GM18873 (cell line): ENCODE results near the gene IRAK1.
A peak's percentile ranks its signal among the peaks of the same experiment; 100 is the strongest.
"Not testable (repeated sequence)": the region's sequence is repeated elsewhere in the genome, so short reads cannot be mapped to it uniquely, and the experiment has no call there.

ENCODE experiments used
- ATAC-seq: cut with Tn5 transposase; IDR thresholded peaks from one replicate; pipeline ENCODE4 v1.9.1; 2021; ENCODE audit warnings: mild to moderate bottlenecking, moderate library complexity, moderate number of reproducible peaks; ENCODE audit not compliant: unreplicated experiment, low FRiP score

The IRAK1 gene

GRCh38 chrX:154004315-154004714, 15.4 kb downstream of the IRAK1 start:
- ATAC-seq: no peak

GRCh38 chrX:154002215-154002719, 17.4 kb downstream of the IRAK1 start:
- ATAC-seq: no peak

GRCh38 chrX:154000051-154000450, 19.7 kb downstream of the IRAK1 start:
- no peak for ATAC-seq

DNA sequence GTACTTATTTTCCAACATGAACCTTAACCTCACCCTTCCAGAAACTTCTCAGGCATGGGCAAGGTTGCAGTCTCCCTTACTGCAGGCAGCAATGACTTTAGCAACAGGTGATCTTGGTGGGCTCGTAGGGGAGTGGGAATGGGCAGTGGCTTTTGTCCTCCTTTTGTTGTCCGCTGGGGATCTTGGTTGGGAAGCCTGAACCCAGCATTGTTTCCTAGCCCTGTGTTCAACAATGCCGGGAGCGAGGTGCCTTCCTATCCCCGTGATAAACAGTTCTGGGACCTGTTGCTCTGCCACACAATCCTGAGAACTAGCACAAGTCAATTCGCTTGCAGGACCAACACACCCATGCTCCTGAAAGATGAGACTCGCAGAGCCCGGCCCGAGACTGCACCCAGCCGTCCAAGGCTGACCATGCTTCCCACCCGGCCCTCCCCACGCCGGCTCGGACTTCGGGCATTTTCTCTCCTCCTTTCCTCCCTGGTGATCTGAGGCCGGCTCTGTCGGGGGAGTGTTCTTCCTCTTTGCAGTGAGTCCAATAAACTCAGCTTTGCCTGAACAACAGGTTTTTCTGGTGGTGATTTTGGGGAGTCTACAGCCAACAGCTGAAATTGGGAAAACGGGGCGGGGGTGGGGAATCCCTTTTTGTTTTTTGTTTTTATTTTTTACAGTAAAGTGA, 20.2 kb downstream of the IRAK1 start:
- no peak for ATAC-seq

GRCh38 chrX:153995504-153995903, 24.2 kb downstream of the IRAK1 start:
- ATAC-seq: no peak

DNA sequence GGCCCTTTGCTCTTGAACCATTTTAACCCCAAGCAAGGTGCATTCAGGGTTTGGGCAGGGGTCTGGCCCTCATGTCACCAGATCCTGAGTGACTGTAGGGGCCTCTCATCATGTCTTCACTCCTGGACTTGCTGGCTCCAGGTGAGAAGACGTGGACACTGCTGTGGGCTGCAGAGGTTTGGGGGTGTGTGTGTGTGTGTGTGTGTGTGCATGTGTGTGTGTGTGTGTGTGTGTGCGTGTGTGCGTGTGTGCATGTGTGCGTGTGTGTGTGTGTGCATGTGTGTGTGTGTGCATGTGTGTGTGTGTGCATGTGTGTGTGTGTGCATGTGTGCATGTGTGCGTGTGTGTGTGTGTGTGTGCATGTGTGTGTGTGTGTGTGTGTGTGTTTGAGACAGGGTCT, 25.3 kb downstream of the IRAK1 start:
- ATAC-seq: not testable (repeated sequence)

GRCh38 chrX:153993978-153994377, 25.7 kb downstream of the IRAK1 start:
- no peak for ATAC-seq

DNA sequence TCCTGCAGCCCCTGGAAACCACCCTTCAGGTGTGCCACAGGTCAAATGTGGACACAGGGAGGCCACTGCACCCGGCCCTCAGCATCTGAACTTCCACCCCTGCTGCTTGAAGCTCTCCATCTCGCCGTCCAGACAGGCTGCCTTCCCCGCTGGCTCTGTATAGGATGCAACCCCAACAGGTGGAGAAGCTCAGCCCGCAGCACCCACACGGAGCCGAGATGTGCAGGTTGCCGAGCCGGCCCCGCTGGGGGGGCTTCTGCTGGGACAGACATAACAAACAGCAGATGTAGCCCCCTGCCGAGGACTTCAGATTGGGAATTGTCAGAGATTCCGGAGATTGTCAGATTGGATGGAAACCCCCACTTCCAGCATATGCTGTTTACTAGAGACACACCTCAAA, 26.6 kb downstream of the IRAK1 start:
- no peak for ATAC-seq

DNA sequence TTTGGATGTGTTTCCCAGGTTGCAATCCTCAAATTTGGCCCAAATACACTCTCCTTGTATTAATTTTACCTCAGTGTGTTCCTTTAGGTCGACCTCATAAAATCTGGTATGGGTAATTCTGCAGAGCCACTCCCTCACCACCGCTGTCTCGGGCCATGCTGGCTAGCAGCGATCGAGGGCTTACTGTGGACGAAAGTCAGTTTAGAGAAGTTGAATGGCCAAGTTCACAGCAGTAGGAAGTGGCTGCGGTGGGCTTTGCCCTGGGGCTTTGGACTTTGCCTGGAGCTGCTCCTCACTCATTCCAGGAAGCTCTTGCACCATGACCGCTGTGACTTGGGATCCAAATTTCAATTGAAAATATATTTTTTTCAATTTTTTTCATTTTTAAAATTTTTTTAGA, 27.5 kb downstream of the IRAK1 start:
- no peak for ATAC-seq

DNA sequence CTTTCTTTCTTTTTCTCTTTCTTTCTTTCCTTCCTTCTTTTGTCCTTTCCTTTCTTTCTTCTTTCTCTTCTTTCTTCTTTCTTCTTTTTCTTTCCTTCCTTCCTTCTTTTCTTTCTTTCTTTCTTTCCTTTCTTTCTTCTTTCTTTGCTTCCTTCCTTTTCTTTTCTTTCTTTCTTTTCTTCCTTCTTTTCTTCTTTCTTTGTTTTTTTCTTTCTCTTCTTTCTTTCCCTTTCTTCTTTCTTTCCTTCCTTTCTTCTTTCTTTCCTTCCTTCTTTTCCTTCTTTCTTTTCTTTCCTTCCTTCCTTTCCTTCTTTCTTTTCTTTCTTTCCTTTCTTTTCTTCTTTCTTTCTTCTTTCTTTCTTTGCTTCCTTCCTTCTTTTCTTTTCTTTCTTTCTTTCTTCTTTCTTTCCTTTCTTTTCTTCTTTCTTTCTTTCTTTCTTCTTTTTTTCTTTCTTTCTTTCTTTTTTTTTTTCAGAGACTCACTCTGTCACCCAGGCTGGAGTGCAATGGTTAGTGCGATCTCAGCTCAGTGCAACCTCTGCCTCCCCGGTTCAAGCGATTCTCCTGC, 28.6 kb downstream of the IRAK1 start:
- no peak for ATAC-seq

DNA sequence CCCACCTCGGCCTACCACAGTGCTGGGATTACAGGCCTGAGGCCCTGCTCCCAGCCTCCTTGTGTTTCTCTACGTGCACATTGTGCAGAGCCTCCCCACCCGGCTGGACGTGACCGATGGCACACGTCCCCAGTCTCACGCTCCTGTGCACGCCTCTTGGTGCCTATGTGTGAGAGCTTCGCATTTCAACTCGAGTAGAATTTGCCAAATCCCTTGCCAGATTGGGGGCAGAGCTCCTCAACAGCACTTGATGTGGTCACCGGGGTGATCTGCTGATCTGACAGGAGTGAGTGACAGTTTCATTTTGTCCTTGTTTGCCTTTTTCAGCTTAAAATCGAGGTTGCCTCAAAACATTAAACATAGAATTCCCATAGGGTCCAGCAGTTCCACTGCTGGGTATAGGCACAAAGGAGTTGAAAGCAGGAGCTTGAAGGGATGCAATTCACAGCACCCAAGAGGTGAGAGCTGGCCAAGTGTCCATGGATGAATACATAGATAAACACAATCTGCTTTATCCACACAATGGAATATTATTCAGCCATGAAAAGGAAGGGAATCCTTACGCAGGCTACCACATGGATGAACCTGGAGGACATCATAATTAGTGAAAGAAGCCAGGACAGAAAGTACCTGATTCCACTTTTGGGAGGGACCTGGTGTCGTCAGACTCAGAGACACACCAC, 29.6 kb downstream of the IRAK1 start:
- no peak for ATAC-seq

GRCh38 chrX:153988493-153988892, 31.2 kb downstream of the IRAK1 start:
- ATAC-seq: no peak

DNA sequence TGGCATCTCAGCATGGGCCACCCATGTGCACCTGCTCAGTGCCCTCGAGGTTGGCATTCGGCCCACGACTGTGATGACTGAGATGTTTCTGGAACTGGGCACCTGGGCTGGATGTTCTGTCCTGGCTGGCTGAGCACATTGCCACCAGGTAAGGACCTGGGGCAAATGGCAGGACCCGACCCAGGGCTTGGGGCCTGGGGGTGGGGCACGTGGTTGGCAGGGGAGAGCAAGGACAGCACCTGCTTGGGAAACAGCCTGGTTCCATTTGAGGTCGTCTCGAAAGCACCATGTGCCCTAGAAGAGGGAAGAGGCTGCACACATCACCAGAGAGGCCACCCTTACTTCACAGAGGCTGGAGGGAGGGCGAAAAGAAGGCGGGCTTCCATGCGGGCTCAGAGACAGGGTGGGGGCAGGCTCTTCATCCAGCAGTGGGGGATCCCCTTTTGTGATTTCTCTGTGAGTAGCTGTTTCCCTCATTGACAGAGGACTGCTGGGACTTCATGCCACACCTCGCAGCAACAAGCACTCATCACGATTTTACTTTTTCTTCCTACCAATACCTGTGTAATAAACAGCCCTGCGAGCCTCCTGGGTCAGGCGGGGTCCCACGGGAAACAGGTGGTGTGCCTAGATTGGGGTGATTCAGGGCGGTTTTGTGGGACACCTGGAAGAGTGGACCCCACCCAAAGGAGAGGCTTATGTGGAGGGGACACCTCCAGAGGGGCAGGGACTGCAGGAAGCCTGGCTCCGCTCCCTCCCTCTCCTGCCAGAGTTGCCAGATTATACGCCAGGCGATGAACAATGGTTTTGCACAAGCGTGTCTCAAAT, 35.1 kb downstream of the IRAK1 start:
- ATAC-seq: no peak

- ATAC-seq: no peak
Measured at GRCh38 chrX:153983321-153983801, 36.3 kb downstream of the IRAK1 start.

- ATAC-seq: no peak
Measured at GRCh38 chrX:153981771-153982533, 37.8 kb downstream of the IRAK1 start.

DNA sequence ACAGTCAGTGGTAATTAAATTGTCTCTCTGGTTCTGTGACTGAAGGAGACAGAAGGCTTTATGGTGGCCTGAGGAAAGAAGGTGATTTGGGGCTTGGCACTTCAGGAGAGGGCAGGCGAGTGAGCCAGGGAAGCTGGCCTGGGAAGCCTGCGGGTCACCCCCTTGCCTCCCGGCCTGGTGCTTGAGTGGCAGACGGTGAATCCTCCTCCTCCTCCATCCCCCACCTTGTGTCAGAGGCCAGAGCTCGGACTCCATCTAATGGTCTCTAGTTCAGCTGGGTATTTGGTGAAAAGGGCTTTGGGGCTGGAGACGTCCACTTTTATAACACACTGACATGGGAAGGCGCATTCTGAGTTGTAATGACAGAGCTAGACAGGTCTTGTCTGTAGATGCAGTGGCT, 38.5 kb downstream of the IRAK1 start:
- ATAC-seq: no peak

DNA sequence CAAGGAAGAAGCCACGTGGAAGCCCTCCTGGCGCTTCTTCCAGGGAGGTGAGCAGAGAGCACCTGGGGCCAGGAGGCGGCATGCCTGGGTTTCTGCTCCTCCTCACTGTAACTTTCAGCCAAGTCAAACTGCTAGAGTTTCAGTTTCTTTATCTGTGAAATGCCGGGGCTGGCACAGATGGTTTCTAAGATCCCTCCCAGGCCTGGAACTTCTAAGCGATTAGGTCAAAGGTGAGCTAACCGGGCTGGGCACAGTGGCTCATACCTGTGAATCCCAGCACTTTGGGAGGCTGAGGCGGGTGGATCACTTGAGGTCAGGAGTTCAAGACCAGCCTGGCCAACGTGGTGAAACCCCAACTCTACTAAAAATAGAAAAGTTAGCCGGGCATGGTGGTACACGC, 39.3 kb downstream of the IRAK1 start:
- peak; percentile 54 for ATAC-seq

- ATAC-seq: no peak
Measured at GRCh38 chrX:153974726-153975286, 44.9 kb downstream of the IRAK1 start.

DNA sequence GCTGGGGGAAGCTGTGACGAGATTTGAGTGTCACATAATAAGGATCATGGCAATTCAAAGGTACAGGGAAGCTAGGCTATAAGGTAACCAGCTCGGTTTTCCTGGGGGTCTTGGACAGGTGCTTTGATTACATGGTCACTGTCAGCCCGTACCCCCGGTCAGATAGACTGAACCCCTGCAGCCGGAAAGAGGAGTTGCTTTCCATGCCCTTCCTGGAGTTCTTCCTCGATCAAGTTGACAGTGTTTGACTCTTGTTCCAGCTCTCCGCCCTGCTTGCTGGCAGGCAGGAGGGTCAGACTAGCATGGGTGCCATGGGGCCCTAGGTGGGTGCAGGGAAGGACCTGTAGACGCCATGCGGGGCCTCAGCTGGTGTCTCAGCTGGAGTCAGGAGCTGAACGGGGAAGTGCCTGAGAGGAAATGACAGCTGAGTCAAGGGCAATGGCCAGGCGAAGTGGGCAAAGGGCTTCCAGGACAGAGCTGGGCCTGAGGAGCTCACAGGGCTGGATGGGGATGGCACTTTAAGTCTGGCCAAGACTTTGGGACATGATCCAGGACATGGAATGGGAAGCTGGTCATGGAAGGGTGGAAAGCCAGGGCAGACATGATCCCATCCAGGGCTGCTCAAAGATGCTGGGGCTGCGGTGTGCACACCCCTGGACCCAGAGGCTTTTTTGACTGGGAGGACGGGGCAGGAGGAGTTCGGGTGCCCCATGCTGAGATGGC, 45.5 kb downstream of the IRAK1 start:
- ATAC-seq: no peak
